GM23338 (cell line): ENCODE data around the gene MAT2B.

Experiments used
- CREB1 ChIP-seq: fragments of 250-450 bp; sonication (Bioruptor Pico); IDR thresholded peaks from 2 replicates; pipeline ENCODE4 v1.5.0; 2020; ENCODE audit warnings: low read depth, mild to moderate bottlenecking, moderate library complexity
- CTCF ChIP-seq, 2 experiments: fragments of 200-600 bp in 1 of 2; sonication (generic) in 1 of 2; conservative IDR thresholded peaks; 2 replicates each; pipeline versions ENCODE4 v1.5.1 to v1.6.1; 2016 to 2017; ENCODE audit warnings: antibody characterized with exemption in 2 of 2, low read depth in 2 of 2, mild to moderate bottlenecking in 2 of 2, moderate library complexity in 1 of 2
- EZH2 ChIP-seq: fragments of 200-600 bp; sonication (generic); IDR thresholded peaks from one replicate; pipeline ENCODE4 v1.8.0; 2017; ENCODE audit warnings: antibody characterized with exemption, mild to moderate bottlenecking, low read depth; ENCODE audit not compliant: unreplicated experiment
- EZH2phosphoT487 ChIP-seq: fragments of 200-600 bp; sonication (generic); IDR thresholded peaks from one replicate; pipeline ENCODE4 v1.8.1; 2018; ENCODE audit warnings: antibody characterized with exemption; ENCODE audit not compliant: unreplicated experiment
- JUNB ChIP-seq: IDR thresholded peaks from one replicate; pipeline ENCODE4 v1.6.1; 2016; ENCODE audit warnings: antibody characterized with exemption; ENCODE audit not compliant: unreplicated experiment
- NANOG ChIP-seq: IDR thresholded peaks from 2 replicates; pipeline ENCODE4 v1.6.1; 2016; ENCODE audit warnings: antibody characterized with exemption, borderline replicate concordance
- POLR2AphosphoS5 ChIP-seq: IDR thresholded peaks from 2 replicates; pipeline ENCODE4 v1.6.1; 2016; ENCODE audit warnings: antibody characterized with exemption, low read depth
- STAT1 ChIP-seq: IDR thresholded peaks from one replicate; pipeline ENCODE4 v1.6.1; 2016; ENCODE audit warnings: antibody characterized with exemption; ENCODE audit not compliant: unreplicated experiment
- ZNF114 ChIP-seq: fragments of 250-450 bp; sonication (Bioruptor Pico); IDR thresholded peaks from 2 replicates; pipeline ENCODE4 v1.5.0; 2020; ENCODE audit warnings: mild to moderate bottlenecking, moderate library complexity
- ZNF331 ChIP-seq: fragments of 250-450 bp; sonication (Bioruptor Pico); IDR thresholded peaks from 2 replicates; pipeline ENCODE4 v1.5.0; 2020; ENCODE audit warnings: low read depth, mild to moderate bottlenecking, moderate library complexity
- ZNF462 ChIP-seq: fragments of 250-450 bp; sonication (Bioruptor Pico); IDR thresholded peaks from 2 replicates; pipeline ENCODE4 v1.5.0; 2020; ENCODE audit warnings: mild to moderate bottlenecking, moderate library complexity
- TF ChIP-seq, protein P1 (sequence below): IDR thresholded peaks from one replicate; pipeline ENCODE4 v1.6.1; 2018; ENCODE audit warnings: antibody characterized with exemption; ENCODE audit not compliant: unreplicated experiment
- TF ChIP-seq, protein P2 (sequence below): IDR thresholded peaks from 2 replicates; pipeline ENCODE4 v1.6.1; 2016; ENCODE audit warnings: antibody characterized with exemption

DNA sequence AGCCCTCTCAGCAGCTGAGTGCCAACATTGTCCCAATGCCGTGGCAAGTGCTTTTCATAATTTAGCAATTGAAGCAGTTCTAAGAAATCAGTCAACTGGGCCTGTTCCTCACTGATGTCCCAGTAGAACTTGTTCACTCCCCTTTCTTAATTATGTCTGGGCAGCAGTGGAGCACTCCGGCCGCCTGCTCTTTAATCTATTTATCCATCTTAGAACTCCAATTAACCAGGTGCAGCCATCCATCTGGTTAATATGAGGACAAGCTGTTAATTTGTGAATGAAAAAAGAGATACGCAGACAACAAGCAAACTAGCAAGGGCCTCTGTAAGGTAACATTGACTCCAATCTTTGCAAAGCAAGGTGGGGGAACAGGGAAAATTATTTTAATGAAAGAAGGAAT lies 39.4 kb downstream of the MAT2B start:
- TF ChIP-seq CTCF (conservative IDR thresholded peaks at IDR 0.05; ENCODE audit: low read depth in 2 of 2) (no peak), POLR2AphosphoS5 (no peak), EZH2 (no peak), CREB1 (CRISPR knock-in tag) (no peak), EZH2phosphoT487 (no peak), ZNF462 (no peak), JUNB (no peak), STAT1 (no peak), ZNF114 (CRISPR knock-in tag) (no peak), ZNF331 (no peak), NANOG (no peak)
- TF ChIP-seq, protein P1, sequence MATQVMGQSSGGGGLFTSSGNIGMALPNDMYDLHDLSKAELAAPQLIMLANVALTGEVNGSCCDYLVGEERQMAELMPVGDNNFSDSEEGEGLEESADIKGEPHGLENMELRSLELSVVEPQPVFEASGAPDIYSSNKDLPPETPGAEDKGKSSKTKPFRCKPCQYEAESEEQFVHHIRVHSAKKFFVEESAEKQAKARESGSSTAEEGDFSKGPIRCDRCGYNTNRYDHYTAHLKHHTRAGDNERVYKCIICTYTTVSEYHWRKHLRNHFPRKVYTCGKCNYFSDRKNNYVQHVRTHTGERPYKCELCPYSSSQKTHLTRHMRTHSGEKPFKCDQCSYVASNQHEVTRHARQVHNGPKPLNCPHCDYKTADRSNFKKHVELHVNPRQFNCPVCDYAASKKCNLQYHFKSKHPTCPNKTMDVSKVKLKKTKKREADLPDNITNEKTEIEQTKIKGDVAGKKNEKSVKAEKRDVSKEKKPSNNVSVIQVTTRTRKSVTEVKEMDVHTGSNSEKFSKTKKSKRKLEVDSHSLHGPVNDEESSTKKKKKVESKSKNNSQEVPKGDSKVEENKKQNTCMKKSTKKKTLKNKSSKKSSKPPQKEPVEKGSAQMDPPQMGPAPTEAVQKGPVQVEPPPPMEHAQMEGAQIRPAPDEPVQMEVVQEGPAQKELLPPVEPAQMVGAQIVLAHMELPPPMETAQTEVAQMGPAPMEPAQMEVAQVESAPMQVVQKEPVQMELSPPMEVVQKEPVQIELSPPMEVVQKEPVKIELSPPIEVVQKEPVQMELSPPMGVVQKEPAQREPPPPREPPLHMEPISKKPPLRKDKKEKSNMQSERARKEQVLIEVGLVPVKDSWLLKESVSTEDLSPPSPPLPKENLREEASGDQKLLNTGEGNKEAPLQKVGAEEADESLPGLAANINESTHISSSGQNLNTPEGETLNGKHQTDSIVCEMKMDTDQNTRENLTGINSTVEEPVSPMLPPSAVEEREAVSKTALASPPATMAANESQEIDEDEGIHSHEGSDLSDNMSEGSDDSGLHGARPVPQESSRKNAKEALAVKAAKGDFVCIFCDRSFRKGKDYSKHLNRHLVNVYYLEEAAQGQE: no peak
- TF ChIP-seq, protein P2, sequence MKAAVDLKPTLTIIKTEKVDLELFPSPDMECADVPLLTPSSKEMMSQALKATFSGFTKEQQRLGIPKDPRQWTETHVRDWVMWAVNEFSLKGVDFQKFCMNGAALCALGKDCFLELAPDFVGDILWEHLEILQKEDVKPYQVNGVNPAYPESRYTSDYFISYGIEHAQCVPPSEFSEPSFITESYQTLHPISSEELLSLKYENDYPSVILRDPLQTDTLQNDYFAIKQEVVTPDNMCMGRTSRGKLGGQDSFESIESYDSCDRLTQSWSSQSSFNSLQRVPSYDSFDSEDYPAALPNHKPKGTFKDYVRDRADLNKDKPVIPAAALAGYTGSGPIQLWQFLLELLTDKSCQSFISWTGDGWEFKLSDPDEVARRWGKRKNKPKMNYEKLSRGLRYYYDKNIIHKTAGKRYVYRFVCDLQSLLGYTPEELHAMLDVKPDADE: no peak
